IPS-NIHi11 (cell line): ENCODE data around the gene ZNF497.
A peak's percentile ranks its signal among the peaks of the same experiment; 100 is the strongest.

Experiments used
- DNase-seq: peaks from one replicate; pipeline ENCODE4 v3.0.0; 2012; ENCODE audit warnings: mixed read lengths, low spot score

Gene ZNF497

DNA sequence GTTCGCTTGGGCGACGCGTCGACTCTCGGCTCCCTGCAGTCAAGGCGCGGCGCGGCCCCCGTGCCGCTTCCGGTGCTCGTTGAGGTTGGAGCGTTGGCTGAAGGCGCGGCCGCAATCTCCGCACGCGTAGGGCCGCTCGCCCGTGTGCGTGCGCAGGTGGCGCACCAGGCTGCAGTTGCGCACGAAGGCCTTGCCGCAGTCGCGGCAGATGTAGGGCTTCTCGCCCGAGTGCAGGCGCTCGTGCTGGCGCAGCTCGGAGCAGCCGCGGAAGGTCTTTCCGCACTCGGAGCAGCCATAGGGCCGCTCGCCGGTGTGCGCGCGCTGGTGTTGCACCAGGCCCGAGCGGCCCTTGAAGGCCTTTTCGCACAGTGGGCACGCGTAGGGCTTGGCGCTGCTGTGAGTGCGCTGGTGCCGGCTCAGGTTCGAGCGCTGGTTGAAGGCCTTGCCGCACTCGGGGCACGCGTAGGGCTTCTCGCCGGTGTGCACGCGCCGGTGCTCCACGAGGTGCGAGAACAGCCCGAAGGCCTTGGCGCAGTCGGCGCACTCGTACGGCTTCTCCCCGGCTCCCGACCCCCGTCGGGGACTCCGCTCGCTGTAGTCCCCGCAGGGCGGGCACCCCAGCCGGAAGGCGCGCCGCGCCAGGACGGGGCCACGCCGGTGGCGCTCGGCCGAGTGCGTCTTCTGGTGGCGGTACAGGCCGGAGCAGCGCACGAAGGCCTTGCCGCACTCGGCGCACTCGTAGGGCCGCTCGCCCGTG lies 5.3 kb upstream of the ZNF497 start:
- no peak for DNase-seq

DNA sequence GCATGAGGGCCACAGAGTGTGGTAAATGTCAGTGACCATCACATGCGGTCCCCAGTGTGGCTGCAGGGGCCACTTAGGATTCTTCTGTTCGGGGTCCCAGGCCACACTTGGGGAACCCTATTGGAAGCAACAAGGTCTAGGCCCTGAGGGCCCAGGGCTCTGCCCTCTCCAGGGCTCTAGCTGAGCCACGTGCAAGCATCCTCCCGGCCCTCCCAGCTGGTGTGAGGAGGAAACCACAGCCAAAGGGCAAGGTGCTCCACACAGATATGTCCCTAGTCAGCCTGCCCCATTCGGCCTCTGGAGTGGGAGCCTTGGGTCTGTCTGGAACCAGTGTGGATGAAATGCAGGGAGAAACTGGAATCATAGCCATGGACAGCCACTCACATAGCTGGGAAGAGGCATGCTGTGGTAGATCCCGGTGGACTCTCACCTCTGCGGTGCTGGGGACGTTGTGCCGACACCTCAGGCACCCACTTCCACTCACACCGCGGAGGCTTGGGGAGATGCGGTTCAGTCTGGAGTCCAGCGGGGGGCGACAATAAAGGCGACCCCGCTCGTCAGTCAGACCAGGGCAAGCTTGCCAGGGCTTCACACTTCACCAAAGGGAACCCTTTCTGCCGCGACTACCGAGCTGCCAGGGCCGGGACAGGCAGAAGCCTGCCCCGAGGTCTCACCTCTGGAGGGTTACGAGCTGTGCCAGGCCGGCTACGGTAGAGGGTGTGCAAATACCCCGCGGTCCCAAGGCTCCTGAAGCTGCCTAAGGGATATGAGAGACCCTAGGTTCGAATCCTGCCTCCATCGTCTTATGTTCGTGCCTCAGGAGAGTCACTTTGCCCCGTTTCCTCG lies 4.3 kb upstream of the ZNF497 start:
- DNase-seq, result no peak

DNA sequence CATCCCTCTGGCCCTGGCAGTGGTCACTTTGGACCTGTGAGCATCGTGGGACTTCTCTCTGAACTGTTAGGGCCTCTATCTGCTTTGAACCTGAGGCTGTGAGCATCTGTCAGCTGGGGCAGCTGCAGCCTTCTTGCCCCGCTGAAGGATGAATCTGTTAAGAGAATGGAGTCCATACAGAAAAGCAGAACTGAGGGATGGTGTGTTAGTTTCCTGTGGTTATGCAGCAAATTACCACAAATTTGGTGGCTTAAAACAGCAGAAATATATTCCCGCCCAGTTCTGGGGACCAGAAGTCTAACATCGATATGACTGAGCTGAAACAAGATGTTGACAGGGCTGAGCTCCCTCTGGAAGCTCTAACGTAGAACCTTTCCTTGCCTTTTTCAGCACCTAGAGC lies 1.6 kb upstream of the ZNF497 start:
- no peak for DNase-seq

DNA sequence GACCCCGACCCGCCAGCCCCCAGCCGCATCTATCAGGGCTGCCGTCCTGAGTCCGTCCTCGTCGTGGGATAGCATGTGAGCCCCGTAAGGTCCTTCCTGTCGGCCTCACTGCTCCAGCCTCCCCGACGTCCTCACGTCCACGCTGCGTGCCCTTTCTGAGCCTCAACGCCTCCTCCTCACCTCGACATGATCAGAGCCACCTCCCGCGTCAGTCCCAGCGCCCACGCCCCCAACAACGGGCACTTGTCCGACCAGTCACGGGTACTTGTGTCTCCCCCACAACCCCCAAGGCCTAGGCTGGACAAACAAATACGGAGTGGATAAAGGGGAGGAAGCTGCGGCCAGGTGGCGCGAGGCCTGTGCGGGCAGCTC lies 665 bp downstream of the ZNF497 start:
- DNase-seq, result peak; percentile 68

DNA sequence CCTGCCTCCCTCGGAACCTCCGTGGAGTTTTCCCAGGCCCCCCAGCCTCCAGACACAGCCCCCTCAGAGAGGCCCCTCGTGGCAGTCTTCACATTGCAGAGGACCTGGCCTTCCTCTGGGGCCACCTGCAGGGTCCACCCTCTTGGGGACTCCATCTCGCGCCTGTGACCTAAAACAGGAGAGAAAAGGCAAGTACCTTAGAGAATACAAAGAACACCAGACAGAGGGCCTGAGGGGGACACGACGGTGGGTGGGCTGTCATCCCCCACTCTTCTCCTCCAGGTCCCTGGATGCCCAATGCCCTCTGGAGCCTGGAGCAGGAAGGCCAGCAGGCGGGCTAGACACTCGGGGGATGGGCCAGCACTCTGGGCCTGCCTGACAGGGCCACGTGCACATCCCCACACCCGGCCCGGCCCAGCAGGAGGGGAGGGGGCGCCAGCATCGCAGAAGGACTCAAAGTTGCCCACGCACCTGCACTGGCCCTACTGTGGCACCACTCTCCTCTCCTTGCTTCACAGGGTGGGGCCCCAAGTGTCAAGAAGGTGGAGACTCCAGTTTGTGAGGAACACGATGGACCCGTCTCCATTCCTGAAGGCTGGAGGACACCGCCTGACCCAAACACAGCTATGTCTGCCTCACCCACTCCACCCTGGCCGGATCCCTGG lies 4.9 kb downstream of the ZNF497 start:
- peak; percentile 57 for DNase-seq

DNA sequence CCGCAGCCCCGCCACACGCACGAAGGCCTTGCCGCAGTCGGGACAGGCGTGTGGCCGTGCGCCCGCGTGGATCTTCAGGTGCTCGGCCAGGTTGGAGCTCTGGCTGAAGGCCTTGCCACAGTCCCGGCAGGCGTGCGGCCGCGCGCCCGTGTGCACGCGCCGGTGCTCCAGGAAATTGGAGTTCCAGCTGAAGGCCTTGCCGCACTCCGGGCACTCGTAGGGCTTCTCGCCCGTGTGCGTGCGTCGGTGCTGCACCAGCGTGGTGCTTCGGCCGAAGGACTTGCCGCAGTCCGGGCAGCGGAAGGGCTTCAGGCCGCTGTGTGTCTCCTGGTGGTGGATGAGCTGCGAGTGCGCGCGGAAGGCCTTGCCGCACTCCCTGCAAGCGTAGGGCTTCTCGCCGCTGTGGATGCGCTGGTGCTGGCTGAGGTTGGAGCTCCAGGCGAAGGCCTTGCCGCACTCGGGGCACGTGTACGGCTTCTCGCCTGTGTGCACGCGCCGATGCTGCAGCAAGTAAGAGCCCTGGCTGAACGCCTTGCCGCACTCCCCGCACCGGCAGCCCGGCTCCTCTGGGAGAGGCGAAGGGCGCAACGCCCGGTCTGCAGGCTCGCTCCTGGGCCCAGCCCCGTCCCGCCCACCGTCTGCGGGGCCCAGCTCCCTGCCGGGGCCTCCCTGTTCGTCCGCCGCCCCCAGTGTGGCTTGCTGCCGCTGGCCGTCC lies 5.6 kb downstream of the ZNF497 start:
- DNase-seq, result no peak

DNA sequence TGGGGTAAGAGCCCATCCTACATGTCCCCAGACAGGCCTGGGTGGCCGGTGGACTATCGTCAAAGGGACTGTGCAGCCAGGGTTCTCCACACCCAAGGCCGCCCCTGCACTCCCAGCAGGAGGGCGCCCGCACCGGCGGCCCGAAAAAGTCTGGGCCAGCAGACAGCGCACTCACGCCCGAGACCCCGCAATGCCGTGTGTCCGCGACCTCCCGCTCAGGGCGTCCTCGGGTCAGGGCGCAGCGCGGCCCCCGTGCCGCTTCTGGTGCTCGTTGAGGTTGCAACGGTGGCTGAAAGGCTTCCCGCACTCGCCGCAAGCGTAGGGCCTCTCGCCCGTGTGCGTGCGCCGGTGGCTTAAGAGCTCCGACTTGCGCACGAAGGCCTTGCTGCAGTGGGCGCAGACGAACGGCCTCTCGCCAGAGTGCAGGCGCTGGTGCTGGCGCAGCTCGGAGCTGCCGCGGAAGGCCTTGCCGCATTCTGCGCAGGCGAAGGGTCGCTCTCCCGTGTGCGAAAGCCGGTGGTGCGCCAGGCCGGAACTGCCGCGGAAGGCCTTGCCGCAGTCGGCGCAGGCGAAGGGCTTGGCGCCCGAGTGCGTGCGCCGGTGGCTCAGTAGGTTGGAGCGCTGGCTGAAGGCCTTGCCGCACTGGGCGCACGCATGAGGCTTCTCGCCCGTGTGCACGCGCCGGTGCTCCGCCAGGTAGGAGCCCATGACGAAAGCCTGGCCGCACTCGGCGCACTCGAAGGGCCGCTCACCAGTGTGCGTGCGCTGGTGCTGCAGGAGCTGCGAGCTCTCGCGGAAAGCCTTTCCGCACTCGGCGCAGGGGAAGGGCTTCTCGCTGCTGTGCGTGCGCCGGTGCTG lies 6.4 kb downstream of the ZNF497 start:
- no peak for DNase-seq

DNA sequence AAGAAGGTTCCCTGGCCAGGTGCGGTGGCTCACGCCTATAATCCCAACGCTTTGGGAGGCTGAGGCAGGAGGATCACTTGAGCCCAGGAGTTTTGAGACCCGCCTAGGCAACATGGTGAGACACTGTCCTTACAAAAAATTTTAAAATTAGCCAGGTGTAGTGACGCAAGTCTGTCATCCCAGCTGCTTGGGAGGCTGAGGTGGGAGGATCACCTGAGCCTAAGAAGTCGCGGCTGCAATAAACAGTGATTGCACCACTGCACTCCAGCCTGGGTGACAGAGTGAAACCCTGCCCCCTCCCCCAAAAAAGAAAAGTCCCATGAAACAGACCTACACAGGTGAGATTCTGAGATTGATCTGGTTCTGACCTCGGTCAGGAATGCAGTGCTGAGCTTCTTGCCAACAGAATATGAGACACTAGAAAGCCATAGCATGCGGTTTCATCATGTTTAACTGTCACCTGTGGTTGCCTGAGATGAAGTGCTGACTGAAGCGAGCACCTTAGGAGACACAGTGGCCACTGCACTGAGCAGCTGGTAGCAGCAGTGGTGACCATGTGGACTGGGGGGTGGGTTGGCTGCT lies 7.2 kb downstream of the ZNF497 start:
- DNase-seq, result no peak

DNA sequence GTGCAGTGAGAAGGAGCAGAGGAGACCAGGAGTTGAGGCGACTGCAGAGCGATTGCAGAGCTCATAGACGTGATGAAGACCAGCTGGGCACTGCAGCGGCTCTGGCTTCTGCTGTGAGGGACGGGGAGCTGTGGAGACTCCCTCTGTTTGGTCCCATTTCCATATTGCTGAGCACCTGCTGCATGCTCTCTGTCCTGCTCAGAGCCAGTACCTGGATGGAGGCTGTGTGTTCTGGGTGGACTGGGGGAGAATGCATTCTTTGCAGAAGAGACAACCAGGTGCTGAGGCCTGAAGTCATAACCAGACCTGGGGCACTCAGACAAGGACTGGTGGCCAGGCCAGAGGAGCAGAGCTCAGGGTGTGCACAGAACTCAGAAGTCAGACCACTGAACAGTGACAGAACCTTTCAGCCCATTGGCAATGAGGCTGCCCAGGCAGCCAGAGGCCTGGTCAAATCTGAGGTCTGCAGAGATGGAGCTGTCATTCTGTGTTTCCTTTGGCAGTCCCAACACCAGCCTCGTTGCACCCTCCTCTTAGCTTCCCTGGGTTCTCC lies 8.0 kb downstream of the ZNF497 start:
- DNase-seq, result no peak

DNA sequence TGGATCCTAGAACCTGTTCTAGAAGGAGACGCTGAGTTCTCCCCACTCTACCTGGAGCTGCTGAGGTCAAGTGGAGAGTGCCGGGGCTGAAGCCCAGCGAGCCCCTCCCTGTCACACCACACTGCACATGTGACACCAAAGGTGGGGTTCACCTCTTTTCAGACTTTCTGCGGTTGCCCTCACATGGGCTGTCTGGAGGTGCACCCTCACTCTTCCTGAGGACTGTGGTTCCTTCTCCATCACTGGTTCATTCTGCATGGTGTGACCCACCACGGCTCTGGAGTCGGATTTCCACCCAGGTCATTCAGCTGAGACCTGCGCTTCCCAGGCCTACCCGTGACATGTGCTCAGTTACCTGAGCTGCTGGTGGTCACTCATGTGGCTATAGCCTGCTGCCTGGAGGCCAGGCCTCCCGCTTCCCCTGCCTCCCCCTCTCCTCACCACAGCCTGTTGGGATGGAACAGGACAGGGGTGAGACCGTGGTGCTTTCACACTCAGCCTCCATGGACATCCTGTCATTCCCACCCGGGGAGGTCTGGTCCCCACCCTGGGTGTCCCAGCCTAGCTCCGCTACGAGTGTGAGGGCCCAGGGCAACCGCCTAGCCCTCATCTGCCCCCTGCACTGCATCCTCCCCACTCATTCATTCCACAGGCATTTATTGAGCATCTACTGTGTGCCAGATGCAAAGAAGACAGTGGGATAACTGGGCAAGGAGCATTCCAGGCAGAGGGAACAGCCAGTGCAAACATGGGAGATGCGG lies 8.7 kb downstream of the ZNF497 start:
- no peak for DNase-seq

DNA sequence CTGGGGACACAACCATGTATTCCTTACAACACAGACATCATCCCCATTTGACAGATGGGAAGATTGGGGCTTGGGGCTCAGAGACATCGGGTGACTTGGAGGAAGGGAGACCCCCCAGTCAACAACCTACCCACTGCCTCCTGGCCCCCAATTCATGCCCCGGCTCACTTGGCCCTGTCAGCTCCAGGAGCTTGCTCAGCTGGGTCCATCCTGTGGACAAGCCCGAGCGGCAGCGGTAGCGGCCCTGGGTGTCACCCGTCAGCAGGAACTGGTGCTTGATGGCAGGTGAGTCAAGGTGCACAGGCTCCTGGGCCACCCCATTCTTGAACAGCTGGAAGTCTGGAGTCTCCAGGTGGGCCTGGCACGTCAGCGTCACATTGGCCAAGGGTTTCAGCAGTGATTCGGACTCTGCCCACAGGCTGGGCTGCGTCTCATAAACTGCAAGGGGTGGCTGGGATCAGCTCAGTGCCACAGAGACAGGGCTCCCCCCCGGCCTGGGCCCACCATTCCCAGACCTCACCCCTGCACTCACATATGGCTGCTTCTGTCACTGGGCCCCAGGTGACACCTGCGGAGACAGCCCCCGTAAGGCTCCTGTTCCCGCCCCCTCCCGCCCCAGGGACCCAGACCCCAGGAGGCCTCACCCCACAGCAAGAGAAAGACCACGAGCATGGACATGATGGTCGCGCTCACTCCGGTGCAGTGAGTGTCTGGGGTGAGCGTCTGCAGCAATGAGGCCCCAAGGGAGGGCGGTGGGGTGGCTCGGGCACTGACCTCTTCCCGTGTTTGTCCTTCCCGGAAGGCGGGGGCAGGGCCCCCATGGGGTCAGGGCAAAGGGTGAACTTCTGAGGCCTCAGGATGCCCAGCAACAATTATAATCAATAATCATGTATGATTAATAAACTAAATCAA lies 9.5 kb downstream of the ZNF497 start, which contains the start of gene A1BG:
Gene A1BG (minus strand): TSS at position 733 of the 912 bp plus-strand sequence. CDS start 55 bp downstream, at position 678.
- DNase-seq, result no peak

DNA sequence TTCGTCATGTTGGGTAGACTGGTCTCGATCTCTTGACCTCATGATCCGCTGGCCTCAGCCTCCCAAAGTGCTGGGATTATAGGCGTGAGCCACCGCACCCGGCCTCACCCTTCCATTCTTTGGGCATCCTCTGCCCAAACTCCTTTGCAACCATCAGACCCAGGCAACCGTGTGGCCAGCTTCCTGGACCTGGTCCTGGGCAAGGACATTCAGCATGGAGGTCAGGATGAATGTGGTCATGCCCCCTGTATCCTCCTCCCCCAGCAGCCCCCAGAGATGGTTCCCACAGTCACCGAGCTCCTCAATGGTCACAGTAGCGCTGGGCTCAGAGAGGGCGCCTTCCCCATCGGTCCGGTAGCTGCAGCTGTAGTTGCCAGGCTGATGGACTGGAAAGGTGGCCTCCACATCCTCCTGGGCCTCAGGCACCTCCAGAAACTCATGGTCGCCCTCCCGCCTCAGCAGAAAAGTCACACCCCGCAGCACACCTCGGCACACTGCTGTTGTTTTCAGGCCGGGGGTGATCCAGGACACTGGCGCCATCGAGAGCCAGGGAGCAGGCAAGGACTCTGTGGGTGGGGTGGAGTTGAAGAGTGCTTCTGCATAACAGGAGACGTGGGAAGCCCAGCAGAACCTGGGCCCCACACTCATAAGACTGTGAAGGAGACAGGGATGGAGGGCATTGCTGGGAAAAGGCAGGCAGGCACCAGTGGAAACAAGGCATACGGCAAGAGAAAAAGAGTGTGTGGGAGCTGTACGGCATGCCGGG lies 10.4 kb downstream of the ZNF497 start:
- DNase-seq, result no peak

DNA sequence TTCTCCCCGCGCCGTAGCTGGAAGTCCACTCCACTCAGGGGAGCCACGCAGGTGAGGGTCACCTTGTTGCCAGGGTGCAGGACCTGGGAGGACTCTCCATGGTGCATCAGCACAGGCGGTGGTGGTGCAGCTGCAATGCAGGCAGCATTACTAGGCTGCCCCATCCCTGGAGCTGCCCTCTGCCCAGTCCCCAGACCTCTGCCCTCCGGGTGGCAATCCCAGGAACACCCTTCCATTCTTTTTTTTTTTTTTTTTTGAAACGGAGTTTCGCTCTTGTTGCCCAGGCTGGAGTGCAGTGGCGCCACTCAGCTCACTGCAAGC lies 11.0 kb downstream of the ZNF497 start:
- no peak for DNase-seq

DNA sequence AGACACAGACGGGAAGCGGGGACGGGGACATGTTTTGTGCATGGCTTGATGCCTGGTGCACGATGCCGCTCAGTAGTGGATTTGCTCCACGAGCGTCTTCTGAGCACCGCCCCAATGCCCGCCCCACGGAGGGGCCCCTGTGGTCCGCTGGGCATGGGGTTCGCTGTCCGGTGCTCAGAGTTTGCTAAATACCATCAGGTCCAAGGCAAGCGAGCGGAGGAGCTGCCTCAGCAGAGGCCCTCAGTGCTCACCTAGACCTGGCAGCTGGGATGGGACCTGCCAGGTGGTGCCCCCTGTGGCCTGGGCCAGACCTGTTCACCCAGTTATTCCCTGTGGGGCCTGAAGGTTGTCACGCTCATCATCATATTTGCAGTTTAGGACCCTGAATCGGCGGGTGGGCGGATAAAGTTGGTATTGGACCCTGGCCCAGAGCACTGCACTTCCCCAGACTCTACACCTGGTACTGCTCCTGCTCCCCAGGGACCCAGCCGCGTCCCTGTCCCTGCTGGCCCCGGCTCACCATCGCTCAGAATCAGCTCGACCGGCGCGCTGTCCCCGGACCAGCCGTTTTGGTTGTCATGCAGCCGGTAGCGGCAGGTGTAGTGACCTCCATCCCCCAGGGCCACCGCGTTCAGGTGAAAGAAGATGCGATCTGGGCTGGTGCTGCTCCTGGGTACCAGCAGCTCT lies 11.5 kb downstream of the ZNF497 start:
- DNase-seq, result no peak

DNA sequence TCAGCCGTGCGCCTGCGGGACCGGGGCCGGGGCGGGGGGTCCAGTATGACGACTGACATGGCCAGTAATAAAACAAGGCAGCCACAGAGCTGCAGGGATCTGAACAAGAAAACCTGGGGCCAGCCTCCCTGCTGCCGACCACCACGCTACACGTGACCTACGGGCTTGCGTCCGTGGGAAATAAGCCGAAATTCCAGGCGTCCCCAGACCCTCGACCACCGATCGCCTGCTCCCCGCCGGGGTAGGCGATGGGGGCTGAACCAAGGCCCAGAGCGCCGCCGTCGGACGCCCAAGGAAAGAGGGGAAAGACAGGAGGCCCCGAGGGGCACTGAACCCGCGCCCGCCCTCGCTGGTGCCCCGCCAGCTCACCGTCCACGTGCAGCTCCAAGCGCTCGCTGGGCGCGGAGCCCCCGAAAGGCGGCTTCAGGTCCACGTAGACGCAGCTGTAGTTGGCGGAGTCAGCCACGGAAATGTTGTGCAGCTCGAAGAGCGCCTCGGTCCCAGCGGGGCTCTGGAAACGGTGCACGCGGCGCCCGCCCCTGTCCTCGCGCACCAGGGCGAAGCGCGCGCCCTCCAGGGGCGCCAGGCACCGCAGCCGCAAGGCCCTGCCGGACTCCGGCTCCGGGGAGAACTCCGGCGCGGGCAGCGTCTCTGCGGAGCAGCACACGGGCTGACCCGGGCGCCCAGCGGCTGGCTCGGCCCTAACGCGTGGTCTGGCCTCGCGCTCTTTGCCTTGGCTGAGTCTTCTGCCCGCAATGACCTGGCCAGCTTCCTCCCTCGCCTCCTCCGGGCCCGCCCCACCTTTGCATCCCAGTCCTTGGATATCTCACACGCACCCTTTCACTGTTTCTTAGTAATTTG lies 12.3 kb downstream of the ZNF497 start:
- DNase-seq, result no peak

DNA sequence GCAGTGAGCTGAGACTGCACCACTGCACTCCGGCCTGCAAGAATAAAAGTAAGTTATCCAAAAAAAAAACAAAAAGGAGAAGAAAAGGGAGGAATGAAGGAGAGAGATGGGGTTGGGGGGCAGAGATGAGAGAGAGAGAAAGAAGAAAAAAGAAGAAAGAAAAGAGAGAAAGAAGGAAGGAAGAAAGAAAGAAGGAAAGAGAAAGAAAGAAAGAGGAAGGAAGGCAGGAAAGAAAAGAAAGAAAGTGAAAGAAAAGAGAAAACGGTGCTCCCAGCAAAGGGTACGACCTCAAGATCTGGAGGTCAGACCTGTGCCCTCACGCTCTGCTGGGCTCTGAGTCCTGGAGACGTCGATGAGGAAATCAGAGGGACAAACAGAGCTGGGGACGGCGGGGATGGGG lies 13.0 kb downstream of the ZNF497 start:
- no peak for DNase-seq
